Brain microvascular endothelial cell (primary cell): Measurements from ENCODE around the gene ZNF547.

Source experiments
- DNase-seq: peaks from one replicate; pipeline ENCODE4 v3.0.0-alpha.2; 2020
- H3K27ac ChIP-seq: fragments of 250-450 bp; sonication (Bioruptor Pico); 2 replicates; pipeline ENCODE4 v1.5.1; 2020; ENCODE audit warnings: mild to moderate bottlenecking, moderate library complexity
- H3K27me3 ChIP-seq: fragments of 250-450 bp; sonication (Bioruptor Pico); replicated peaks from 2 replicates; pipeline ENCODE4 v1.5.1; 2020; ENCODE audit warnings: mild to moderate bottlenecking
- H3K36me3 ChIP-seq: fragments of 250-450 bp; sonication (Bioruptor Pico); replicated peaks from 2 replicates; pipeline ENCODE4 v1.5.1; 2020; ENCODE audit warnings: mild to moderate bottlenecking
- H3K4me3 ChIP-seq: 2 replicates; pipeline ENCODE4 v1.5.1; 2011; ENCODE audit warnings: low read depth, mild to moderate bottlenecking, control low read depth, low read length, moderate library complexity
- CTCF ChIP-seq: IDR thresholded peaks from 2 replicates; pipeline ENCODE4 v1.5.1; 2011; ENCODE audit warnings: low read depth, mild to moderate bottlenecking, moderate library complexity, low read length, control low read depth, inconsistent platforms; ENCODE audit errors: missing control alignments
- in situ Hi-C: cut with HindIII; loops from 2 replicates; pipeline ENCODE4 v1.10.0; 2017; ENCODE audit warnings: low sequenced_read_pairs, low pct_ligation_motif_present

ZNF547 gene

GRCh38 chr19:57342582-57342981 lies 20.8 kb upstream of the ZNF547 start:
- no peak for DNase-seq
- in situ Hi-C loops = no loop called here
- no peak for TF ChIP-seq CTCF
- Histone ChIP-seq H3K4me3 (no peak overlapping the region), H3K27me3 (no peaks in the 10 kb centered on the region), H3K36me3 (no peaks in the 10 kb centered on the region), H3K27ac (no peak overlapping the region)

- Histone ChIP-seq H3K4me3 (no peak overlapping the region), H3K27me3 (no peaks in the 10 kb centered on the region), H3K27ac (no peak overlapping the region), H3K36me3 (no peaks in the 10 kb centered on the region)
- DNase-seq = no peak
- in situ Hi-C loops = no loop called here
- TF ChIP-seq CTCF = no peak
These were observed 15.2 kb upstream of the ZNF547 start for GRCh38 chr19:57348136-57348535.

- peak; percentile 97 for DNase-seq
- in situ Hi-C loops = no loop called here
- peaks cover 19% of the 10 kb centered on the region for H3K36me3 ChIP-seq
- H3K27me3 ChIP-seq = no peaks in the 10 kb centered on the region
- peak within 1 kb of the TSS; percentile 98 for H3K4me3 ChIP-seq
- peak; percentile 9 for TF ChIP-seq CTCF
- peak within 1 kb of the TSS; percentile 51 for H3K27ac ChIP-seq
These were observed 12.2 kb upstream of the ZNF547 start, which contains the start of gene ZNF304 for GRCh38 chr19:57350877-57351805. Gene ZNF304, plus strand, starts transcription at chr19:57351271. Its CDS starts 394 bp downstream, at chr19:57351665.

GRCh38 chr19:57351867-57352266 lies 11.5 kb upstream of the ZNF547 start:
- Histone ChIP-seq H3K27ac (no peak overlapping the region), H3K36me3 (peaks cover 26% of the 10 kb centered on the region)
- in situ Hi-C loops = no loop called here

GRCh38 chr19:57355916-57356315 lies 7.4 kb upstream of the ZNF547 start:
- Histone ChIP-seq H3K27me3 (no peaks in the 10 kb centered on the region), H3K27ac (no peak overlapping the region), H3K4me3 (no peak overlapping the region), H3K36me3 (peaks cover 37% of the 10 kb centered on the region)
- in situ Hi-C loops = no loop called here
- TF ChIP-seq CTCF = no peak
- no peak for DNase-seq

More at GRCh38 chr19:57351867-57352266, 11.5 kb upstream of the ZNF547 start:
- DNase-seq = no peak
- Histone ChIP-seq H3K4me3 (peak overlapping the region; percentile 98), H3K27me3 (no peaks in the 10 kb centered on the region)
- TF ChIP-seq CTCF = peak; percentile 6
